ENCODE data around the gene SALL1. TPM values are rescaled to one million over a fixed set of nuclear protein-coding genes. Genes with fewer than 3 reads are reported as not detected.

SALL1 gene
- total and polyA plus RNA-seq, 9 of the 15 experiments (the other 6 are each of a cell fraction or from before 2014, with no cell fraction given), result not detected

DNA sequence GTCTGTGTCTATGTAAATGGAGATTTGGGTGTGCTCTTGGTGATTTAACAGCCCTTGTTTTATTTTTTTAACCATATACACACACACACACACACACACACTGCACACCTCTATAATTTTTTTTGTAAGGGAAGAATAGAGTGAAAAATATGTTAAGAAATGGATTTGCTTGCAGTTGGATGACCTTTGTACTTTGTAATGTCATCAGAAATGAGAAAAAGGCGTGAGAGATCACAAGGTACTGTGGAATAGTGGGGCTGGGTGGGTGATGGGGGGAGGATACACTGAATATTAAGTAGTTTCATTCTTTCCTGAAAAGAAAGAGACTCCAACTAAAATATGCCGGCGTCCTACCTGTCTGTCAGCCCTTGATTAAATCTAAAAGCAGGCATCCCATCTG lies 38.7 kb downstream of the SALL1 start (continued):
- TF ChIP-seq, protein P1, sequence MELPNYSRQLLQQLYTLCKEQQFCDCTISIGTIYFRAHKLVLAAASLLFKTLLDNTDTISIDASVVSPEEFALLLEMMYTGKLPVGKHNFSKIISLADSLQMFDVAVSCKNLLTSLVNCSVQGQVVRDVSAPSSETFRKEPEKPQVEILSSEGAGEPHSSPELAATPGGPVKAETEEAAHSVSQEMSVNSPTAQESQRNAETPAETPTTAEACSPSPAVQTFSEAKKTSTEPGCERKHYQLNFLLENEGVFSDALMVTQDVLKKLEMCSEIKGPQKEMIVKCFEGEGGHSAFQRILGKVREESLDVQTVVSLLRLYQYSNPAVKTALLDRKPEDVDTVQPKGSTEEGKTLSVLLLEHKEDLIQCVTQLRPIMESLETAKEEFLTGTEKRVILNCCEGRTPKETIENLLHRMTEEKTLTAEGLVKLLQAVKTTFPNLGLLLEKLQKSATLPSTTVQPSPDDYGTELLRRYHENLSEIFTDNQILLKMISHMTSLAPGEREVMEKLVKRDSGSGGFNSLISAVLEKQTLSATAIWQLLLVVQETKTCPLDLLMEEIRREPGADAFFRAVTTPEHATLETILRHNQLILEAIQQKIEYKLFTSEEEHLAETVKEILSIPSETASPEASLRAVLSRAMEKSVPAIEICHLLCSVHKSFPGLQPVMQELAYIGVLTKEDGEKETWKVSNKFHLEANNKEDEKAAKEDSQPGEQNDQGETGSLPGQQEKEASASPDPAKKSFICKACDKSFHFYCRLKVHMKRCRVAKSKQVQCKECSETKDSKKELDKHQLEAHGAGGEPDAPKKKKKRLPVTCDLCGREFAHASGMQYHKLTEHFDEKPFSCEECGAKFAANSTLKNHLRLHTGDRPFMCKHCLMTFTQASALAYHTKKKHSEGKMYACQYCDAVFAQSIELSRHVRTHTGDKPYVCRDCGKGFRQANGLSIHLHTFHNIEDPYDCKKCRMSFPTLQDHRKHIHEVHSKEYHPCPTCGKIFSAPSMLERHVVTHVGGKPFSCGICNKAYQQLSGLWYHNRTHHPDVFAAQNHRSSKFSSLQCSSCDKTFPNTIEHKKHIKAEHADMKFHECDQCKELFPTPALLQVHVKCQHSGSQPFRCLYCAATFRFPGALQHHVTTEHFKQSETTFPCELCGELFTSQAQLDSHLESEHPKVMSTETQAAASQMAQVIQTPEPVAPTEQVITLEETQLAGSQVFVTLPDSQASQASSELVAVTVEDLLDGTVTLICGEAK (IDR thresholded peaks at IDR 0.05), result no peak
- TF ChIP-seq, protein P1 (CRISPR knock-in tag; IDR thresholded peaks at IDR 0.05), result no peak
- TF ChIP-seq ZNF695 (CRISPR knock-in tag; IDR thresholded peaks at IDR 0.05) (no peak), LCOR (CRISPR knock-in tag; IDR thresholded peaks at IDR 0.05) (no peak), TAF15 (IDR thresholded peaks at IDR 0.05; ENCODE audit: low read depth, low read length) (no peak), ZNF696 (CRISPR knock-in tag; conservative IDR thresholded peaks at IDR 0.05) (no peak), ZNF79 (CRISPR knock-in tag; IDR thresholded peaks at IDR 0.05; ENCODE audit: low read depth) (no peak), NCOA1 (IDR thresholded peaks at IDR 0.05; ENCODE audit: low read depth) (no peak), MIER1 (IDR thresholded peaks at IDR 0.05; ENCODE audit: low read depth) (no peak), DMBX1 (CRISPR knock-in tag; IDR thresholded peaks at IDR 0.05; ENCODE audit: borderline replicate concordance) (no peak), ZC3H8 (IDR thresholded peaks at IDR 0.05) (no peak), KLF16 (IDR thresholded peaks at IDR 0.05) (no peak), E2F5 (CRISPR knock-in tag; IDR thresholded peaks at IDR 0.05) (no peak)
- TF ChIP-seq, protein P2, sequence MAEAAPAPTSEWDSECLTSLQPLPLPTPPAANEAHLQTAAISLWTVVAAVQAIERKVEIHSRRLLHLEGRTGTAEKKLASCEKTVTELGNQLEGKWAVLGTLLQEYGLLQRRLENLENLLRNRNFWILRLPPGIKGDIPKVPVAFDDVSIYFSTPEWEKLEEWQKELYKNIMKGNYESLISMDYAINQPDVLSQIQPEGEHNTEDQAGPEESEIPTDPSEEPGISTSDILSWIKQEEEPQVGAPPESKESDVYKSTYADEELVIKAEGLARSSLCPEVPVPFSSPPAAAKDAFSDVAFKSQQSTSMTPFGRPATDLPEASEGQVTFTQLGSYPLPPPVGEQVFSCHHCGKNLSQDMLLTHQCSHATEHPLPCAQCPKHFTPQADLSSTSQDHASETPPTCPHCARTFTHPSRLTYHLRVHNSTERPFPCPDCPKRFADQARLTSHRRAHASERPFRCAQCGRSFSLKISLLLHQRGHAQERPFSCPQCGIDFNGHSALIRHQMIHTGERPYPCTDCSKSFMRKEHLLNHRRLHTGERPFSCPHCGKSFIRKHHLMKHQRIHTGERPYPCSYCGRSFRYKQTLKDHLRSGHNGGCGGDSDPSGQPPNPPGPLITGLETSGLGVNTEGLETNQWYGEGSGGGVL (CRISPR knock-in tag; IDR thresholded peaks at IDR 0.05), result no peak
- TF ChIP-seq, protein P3, sequence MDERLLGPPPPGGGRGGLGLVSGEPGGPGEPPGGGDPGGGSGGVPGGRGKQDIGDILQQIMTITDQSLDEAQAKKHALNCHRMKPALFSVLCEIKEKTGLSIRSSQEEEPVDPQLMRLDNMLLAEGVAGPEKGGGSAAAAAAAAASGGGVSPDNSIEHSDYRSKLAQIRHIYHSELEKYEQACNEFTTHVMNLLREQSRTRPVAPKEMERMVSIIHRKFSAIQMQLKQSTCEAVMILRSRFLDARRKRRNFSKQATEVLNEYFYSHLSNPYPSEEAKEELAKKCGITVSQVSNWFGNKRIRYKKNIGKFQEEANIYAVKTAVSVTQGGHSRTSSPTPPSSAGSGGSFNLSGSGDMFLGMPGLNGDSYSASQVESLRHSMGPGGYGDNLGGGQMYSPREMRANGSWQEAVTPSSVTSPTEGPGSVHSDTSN (CRISPR knock-in tag; IDR thresholded peaks at IDR 0.05; ENCODE audit: low read depth), result no peak
- TF ChIP-seq, protein P3 (tag; conservative IDR thresholded peaks at IDR 0.05; ENCODE audit: low read depth), result no peak

Data from K562 (cell line).